Endometrial microvascular endothelial cells (primary cell): Measurements from ENCODE around the gene FAM120A. TPM values are rescaled to one million over a fixed set of nuclear protein-coding genes. Genes with fewer than 3 reads are reported as not detected.

Experiments
- in situ Hi-C: cut with HindIII; loops from 2 replicates; pipeline ENCODE4 v1.10.0; 2017; ENCODE audit warnings: low sequenced_read_pairs, low pct_unique_long_range_greater_than_20kb; ENCODE audit errors: inconsistent ontology term
- total RNA-seq: library from RNA; depleted of rRNA; stranded (reverse); fragments of >200 nt; gene quantifications from one replicate; pipeline ENCODE4 v1.2.3, GENCODE V29; 2015; ENCODE audit errors: inconsistent ontology term

FAM120A gene
- total RNA-seq, 1 donor from 2014 or later, result 114 TPM

- in situ Hi-C loops, result no loop called here
Observed at GRCh38 chr9:93585259-93585658, 133.8 kb downstream of the FAM120A start.

DNA sequence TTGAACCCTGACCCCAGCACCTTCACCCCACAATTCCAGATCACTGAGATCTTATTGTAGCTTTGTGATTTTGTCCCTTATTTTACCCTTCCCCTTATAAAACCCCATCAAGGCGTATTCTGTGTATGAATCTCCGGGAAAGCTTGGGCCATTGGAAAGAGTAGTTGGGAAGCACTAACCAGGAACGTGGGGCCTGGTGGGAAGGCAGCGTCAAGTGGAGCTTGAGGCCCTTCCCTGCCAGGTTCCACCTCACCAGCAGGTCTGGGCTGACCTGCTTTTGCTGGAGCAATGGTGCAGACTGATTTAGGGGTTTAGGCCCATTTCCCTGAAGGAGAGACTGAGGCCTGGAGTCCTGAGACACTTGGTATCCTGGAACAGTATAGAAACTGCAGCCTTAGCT, 134.2 kb downstream of the FAM120A start:
- in situ Hi-C loops, result no loop called here

GRCh38 chr9:93586290-93587057, 135.0 kb downstream of the FAM120A start:
- in situ Hi-C loops, result no loop called here

GRCh38 chr9:93587284-93587650, 135.8 kb downstream of the FAM120A start:
- in situ Hi-C loops, result no loop called here

- in situ Hi-C loops, result no loop called here
Observed at GRCh38 chr9:93587651-93588347, 136.3 kb downstream of the FAM120A start.

DNA sequence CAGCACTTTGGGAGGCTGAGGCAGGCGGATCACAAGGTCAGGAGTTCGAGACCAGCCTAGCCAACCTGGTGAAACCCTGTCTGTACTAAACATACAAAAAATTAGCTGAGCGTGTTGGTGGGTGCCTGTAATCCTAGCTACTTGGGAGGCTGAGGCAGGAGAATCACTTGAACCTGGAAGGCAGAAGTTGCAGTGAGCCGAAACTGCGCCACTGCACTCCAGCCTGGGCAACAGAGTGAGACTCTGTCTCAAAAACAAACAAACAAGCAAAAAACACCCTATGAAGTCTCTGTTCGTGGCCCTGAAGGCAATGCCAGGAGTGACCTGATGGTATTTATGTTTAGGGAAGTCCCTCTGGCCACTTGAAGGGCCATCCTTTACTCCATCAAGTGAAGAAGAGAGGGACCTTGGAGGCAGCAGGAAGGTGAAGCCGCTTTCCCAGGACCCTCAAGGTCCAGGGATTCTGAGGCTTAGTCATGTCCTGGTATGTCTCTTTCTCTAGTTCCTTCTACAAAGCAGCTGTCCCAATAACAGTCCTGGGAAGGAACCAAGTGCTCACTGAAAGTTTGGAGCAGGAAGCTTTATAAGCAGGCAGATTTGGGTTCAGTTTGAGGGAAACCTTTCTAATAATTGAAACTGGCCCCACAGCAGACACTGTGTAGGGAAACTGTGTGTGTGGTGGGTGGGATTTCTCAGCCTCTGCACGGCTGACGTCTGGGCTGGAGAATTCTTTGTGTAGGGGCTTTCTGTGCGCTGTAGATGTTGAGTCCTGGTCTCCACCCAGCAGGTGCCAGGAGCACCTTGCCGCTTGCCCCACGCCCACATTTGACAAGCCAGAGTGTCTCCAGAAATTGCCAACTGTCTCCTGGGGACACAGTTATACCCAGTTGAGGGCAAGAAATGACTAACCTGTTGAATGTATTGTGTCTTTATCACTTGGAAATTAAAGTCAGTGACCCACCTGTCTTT, 137.4 kb downstream of the FAM120A start:
- in situ Hi-C loops, result no loop called here

- in situ Hi-C loops, result no loop called here
Observed at GRCh38 chr9:93589688-93590087, 138.2 kb downstream of the FAM120A start.

GRCh38 chr9:93590609-93591234, 139.2 kb downstream of the FAM120A start:
- in situ Hi-C loops, result no loop called here

DNA sequence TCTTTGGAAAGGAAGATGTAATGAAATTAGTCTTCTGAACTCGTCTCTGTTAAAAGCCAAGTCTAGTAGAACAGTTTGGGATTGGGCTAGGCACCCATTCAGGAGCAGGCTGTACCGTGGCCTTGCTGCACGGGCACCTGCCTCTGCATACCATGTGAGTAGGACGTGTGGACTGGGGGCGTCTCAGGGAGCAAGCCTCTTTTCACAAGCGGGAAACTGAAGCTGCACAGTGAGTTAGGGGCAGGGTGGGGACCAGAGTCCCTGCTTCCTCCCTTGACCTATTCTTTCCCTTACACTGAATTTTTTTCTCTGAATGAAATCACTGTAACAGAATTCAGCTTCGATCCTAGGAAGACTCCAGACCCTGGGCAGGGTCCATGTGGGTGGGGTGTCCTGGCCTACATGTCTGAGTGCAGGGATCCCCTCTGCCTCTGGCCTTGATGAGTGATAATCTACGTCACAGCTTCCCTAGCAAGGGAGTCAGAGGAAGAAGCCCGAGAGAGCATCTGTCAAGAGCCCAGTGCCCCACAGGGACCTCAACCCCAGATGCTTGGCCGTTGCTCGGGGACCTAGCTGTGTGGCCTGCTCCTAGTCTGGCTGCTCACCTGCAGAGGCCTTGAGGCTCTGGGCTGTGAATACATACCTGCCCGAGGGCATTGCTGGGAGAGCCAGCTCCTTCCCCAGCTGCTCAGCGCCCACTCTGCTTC, 140.0 kb downstream of the FAM120A start:
- in situ Hi-C loops, result no loop called here

GRCh38 chr9:93592008-93592642, 140.6 kb downstream of the FAM120A start:
- in situ Hi-C loops, result no loop called here

DNA sequence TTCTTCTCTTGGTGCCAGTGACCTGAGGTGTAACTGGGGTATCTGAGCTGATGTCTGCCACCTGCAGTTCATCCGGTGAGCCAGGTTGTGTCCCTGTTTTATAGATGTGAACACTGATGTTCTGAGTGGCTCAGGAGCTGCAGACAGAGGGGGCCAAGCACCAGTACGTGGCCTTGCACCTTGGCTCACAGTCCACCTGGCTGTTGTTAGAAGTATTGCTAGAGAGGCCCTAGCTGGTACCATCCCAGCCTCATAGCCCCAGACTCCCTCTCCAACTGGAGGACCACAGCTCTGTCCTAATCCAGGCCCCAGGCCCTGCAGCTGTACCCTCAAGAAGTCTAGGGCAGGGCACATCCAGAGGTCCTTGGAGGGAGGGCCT, 141.1 kb downstream of the FAM120A start:
- in situ Hi-C loops, result no loop called here

DNA sequence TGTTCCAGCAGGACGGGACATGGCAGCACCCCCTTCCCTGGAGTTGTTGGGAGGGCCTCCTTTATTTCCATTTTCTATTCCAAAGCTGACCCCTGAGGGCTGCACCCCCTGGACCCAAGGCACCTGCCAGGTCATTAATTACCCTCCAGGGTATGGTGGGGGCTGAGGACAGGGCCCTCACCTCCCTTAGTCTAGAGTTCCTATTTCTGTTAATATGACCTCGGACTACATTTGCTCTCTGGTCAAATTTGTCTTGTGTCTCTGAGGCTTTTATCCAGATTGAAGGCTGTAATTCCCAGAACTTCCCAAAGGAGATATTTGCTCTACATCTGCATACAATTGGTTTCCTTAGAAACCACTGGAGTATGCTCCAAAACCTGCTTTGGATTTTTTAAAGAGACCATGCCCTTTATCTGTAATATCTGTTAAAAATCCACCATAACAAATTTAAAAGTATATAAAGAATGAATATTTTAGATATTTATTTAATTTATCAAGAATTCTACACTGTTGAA, 141.7 kb downstream of the FAM120A start:
- in situ Hi-C loops, result no loop called here

DNA sequence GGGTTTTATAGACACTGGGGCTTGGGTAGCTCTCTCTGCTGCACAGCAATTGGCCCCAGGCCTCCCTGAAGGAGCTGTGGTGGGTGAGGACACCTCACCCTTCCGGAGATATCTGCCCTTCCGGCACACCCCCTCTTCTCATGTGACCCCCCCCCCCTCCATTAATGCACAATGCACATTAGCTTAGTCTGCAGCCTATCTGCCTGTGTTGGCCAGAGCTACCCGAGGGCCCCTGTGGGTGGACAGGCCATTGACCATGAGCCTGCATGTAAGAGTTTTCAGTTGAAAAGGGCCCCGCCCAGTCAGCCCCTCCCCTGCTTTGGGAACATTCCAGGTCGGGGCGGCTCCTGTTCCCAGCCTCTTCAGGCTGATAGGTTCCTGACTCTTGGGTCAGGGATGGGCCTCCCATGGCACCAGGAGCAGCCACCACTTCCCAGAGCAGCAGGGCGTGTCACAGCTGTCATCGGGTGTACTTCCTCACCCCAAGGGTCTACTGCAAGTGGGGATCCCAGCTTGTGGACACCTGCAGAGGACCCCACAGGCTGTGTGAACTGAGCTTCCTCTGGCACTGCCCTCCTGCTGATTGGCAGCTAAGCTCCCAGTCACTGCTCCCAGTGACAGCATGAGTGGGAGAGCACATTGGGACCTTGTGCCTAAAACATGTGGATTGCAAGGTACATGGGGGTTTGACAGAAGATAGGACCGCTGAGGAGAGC, 142.7 kb downstream of the FAM120A start:
- in situ Hi-C loops, result no loop called here

- in situ Hi-C loops, result no loop called here
Observed at GRCh38 chr9:93595461-93595860, 144.0 kb downstream of the FAM120A start.

- in situ Hi-C loops, result no loop called here
Observed at GRCh38 chr9:93595861-93596365, 144.4 kb downstream of the FAM120A start.

DNA sequence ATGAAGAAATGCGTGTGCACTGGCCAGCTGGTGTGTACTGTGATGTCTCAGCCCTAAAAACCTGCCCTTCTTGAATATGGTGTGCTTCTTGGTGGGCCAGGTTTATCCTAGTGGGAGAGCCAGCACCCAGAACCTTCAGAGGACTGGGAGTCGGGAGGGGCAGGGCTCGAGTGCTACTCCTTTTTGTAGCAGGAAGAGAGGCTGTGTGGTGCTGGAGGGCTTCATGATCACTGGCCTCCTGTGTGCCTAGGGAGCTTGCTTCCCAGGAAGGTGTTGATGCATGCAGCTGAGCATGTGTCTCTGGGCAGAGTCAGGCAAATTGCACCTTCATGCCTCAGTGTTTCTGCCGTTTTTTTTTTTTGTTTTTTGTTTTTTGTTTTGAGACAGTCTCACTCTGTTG, 144.9 kb downstream of the FAM120A start:
- in situ Hi-C loops, result no loop called here

DNA sequence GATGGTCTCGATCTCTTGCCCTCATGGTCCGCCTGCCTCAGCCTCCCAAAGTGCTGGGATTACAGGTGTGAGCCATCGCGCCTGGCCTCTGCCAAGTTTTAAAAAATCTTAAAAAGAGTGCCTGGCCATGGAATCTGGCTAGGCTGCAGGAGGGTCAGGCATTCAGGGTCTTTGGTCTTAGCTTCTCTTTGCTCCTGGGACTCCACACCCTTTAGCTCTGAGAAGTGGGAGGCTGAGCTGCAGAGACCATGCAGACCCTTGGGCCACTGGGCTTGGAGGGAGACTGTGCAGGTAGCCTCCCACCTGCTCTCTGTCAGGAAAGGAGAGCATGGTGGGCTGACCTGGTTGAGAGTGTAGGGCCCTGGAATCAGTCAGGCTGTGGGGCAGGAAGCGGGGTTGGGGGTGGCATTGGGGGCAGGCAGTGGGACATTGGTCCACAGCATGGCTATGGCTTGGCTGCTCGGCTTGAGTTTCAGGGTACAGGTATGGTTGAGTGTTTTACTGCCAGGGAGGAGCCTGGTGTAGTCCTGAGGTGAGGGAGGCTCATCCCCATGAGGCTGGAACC, 145.7 kb downstream of the FAM120A start:
- in situ Hi-C loops, result no loop called here
